ENCODE results near the gene ELOA2. TPM values are rescaled to one million over a fixed set of nuclear protein-coding genes. Genes with fewer than 3 reads are reported as not detected.

ELOA2 gene
- total and polyA plus RNA-seq, 5 experiments from 2014 or later, result not detected

Other genes with a start within 250 kb of the ELOA2 start
- gene PIAS2, start 118.1 kb downstream of the ELOA2 start, total RNA-seq, result 10 to 100 TPM; 40.6 to 45.4 TPM
- 10 to 100 TPM; 16.5 to 22.8 (median 20.7) TPM for gene PIAS2, start 118.1 kb downstream of the ELOA2 start, polyA plus RNA-seq
- 1 to 10 TPM; 1.7 to 2.2 TPM for gene KATNAL2, start 118.0 kb downstream of the ELOA2 start, total RNA-seq
- 1 to 10 TPM in 1 of 3 donors, under 1 TPM in 2; 0.11 to 1.1 (median 0.72) TPM for gene KATNAL2, start 118.0 kb downstream of the ELOA2 start, polyA plus RNA-seq
- gene HDHD2, start 114.9 kb upstream of the ELOA2 start, total RNA-seq, result 10 to 100 TPM; 33.5 to 34.9 TPM
- gene HDHD2, start 114.9 kb upstream of the ELOA2 start, polyA plus RNA-seq, result 10 to 100 TPM; 45.2 to 52.3 (median 50.8) TPM
- 1 to 10 TPM; 8.0 to 8.1 TPM for gene IER3IP1, start 140.7 kb upstream of the ELOA2 start, total RNA-seq
- gene IER3IP1, start 140.7 kb upstream of the ELOA2 start, polyA plus RNA-seq, result 10 to 100 TPM; 16.3 to 21.1 (median 20.1) TPM
- gene SKOR2, start 216.0 kb upstream of the ELOA2 start, total RNA-seq, result not detected
- gene SKOR2, start 216.0 kb upstream of the ELOA2 start, polyA plus RNA-seq, result not detected